ENCODE measurements around the gene PAM16.

DNA sequence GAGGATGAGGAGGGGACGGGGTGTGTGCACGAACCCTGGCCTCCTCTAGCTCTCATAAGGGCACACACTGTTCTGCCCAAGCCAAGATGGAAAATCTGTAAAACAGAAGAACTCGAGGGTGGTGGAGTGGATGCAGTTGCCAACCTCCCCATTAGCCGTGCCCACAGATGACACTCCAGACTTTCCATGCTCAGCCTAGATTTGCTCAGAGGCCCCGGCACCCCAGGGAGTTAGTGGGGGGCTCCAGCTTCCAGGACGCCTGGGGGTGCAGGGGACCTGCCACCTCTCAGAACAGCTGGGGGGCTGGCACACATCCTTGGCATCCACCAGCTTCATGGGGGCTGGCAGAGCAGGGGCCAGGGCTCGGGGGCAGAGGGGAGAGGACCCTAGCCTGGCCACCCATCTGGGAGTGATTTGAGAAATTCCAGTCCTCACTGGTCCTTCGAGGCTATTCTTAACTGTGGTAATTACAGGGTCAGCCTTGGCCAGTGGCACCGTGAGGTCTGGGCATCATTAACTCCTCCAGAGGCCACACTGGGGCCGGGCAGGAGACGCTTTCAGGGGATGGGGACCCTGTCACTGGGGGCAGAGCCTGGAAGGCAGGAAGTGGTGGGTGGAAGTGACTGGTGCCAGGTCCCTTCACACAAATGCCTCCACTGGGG is 34.8 kb upstream of the PAM16 start:
- TF ChIP-seq, protein P1, sequence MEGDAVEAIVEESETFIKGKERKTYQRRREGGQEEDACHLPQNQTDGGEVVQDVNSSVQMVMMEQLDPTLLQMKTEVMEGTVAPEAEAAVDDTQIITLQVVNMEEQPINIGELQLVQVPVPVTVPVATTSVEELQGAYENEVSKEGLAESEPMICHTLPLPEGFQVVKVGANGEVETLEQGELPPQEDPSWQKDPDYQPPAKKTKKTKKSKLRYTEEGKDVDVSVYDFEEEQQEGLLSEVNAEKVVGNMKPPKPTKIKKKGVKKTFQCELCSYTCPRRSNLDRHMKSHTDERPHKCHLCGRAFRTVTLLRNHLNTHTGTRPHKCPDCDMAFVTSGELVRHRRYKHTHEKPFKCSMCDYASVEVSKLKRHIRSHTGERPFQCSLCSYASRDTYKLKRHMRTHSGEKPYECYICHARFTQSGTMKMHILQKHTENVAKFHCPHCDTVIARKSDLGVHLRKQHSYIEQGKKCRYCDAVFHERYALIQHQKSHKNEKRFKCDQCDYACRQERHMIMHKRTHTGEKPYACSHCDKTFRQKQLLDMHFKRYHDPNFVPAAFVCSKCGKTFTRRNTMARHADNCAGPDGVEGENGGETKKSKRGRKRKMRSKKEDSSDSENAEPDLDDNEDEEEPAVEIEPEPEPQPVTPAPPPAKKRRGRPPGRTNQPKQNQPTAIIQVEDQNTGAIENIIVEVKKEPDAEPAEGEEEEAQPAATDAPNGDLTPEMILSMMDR (IDR thresholded peaks at IDR 0.05) = no peak
- no peak for TF ChIP-seq POLR2AphosphoS5 (IDR thresholded peaks at IDR 0.05; ENCODE audit: low read depth, low read length)
- no peak for TF ChIP-seq TCF7L2 (IDR thresholded peaks at IDR 0.05; ENCODE audit: low read depth, low read length)
- TF ChIP-seq, protein P2, sequence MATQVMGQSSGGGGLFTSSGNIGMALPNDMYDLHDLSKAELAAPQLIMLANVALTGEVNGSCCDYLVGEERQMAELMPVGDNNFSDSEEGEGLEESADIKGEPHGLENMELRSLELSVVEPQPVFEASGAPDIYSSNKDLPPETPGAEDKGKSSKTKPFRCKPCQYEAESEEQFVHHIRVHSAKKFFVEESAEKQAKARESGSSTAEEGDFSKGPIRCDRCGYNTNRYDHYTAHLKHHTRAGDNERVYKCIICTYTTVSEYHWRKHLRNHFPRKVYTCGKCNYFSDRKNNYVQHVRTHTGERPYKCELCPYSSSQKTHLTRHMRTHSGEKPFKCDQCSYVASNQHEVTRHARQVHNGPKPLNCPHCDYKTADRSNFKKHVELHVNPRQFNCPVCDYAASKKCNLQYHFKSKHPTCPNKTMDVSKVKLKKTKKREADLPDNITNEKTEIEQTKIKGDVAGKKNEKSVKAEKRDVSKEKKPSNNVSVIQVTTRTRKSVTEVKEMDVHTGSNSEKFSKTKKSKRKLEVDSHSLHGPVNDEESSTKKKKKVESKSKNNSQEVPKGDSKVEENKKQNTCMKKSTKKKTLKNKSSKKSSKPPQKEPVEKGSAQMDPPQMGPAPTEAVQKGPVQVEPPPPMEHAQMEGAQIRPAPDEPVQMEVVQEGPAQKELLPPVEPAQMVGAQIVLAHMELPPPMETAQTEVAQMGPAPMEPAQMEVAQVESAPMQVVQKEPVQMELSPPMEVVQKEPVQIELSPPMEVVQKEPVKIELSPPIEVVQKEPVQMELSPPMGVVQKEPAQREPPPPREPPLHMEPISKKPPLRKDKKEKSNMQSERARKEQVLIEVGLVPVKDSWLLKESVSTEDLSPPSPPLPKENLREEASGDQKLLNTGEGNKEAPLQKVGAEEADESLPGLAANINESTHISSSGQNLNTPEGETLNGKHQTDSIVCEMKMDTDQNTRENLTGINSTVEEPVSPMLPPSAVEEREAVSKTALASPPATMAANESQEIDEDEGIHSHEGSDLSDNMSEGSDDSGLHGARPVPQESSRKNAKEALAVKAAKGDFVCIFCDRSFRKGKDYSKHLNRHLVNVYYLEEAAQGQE (IDR thresholded peaks at IDR 0.05; ENCODE audit: insufficient read depth in 1 of 2, low read depth in 2 of 2, low read length in 1 of 2) = no peak
- peak; percentile 10; the same call in 1 of the 2 replicates for TF ChIP-seq SIN3A (IDR thresholded peaks at IDR 0.05; ENCODE audit: borderline replicate concordance, insufficient read depth, low read depth, low read length)

Measured in Panc1 (cell line).